HEK293 (cell line): ENCODE measurements around the gene ZBTB22.

Experiments
- KLF16 ChIP-seq: fragments of 450-650 bp; formaldehyde crosslinking; IDR thresholded peaks from 2 replicates; pipeline ENCODE4 v1.5.1; 2017; ENCODE audit warnings: missing biosample characterization, missing genetic modification characterization
- MZF1 ChIP-seq: fragments of 450-650 bp; formaldehyde crosslinking; IDR thresholded peaks from 2 replicates; pipeline ENCODE4 v1.5.1; 2017; ENCODE audit warnings: missing biosample characterization, missing genetic modification characterization, borderline replicate concordance
- PRDM1 ChIP-seq: fragments of 450-650 bp; formaldehyde crosslinking; IDR thresholded peaks from 2 replicates; pipeline ENCODE4; 2016; ENCODE audit warnings: missing biosample characterization, missing genetic modification characterization
- SCRT2 ChIP-seq: fragments of 450-650 bp; formaldehyde crosslinking; IDR thresholded peaks from 2 replicates; pipeline ENCODE4 v1.5.1; 2016; ENCODE audit warnings: missing biosample characterization, missing genetic modification characterization
- YY1 ChIP-seq: fragments of 450-650 bp; formaldehyde crosslinking; IDR thresholded peaks from 2 replicates; pipeline ENCODE4 v1.5.1; 2018; ENCODE audit warnings: missing biosample characterization, missing genetic modification characterization
- ZIC2 ChIP-seq: fragments of 450-650 bp; formaldehyde crosslinking; IDR thresholded peaks from 2 replicates; pipeline ENCODE4 v1.5.1; 2016; ENCODE audit warnings: missing biosample characterization, missing genetic modification characterization
- ZNF132 ChIP-seq: fragments of 450-650 bp; formaldehyde crosslinking; IDR thresholded peaks from 2 replicates; pipeline ENCODE4 v1.5.1; 2017; ENCODE audit warnings: missing biosample characterization, missing genetic modification characterization, borderline replicate concordance
- ZNF133 ChIP-seq: fragments of 450-650 bp; formaldehyde crosslinking; IDR thresholded peaks from 2 replicates; pipeline ENCODE4 v1.5.1; 2016; ENCODE audit warnings: missing biosample characterization, missing genetic modification characterization
- ZNF16 ChIP-seq: fragments of 450-650 bp; formaldehyde crosslinking; IDR thresholded peaks from 2 replicates; pipeline ENCODE4 v1.5.1; 2016; ENCODE audit warnings: low read depth, missing biosample characterization, missing genetic modification characterization
- ZNF184 ChIP-seq: fragments of 450-650 bp; IDR thresholded peaks from 2 replicates; pipeline ENCODE4 v1.5.1; 2018; ENCODE audit warnings: missing biosample characterization, mild to moderate bottlenecking, missing genetic modification characterization
- ZNF214 ChIP-seq: fragments of 450-650 bp; formaldehyde crosslinking; IDR thresholded peaks from 2 replicates; pipeline ENCODE4 v1.5.1; 2017; ENCODE audit warnings: missing biosample characterization, mild to moderate bottlenecking, missing genetic modification characterization, borderline replicate concordance
- ZNF341 ChIP-seq: fragments of 450-650 bp; formaldehyde crosslinking; IDR thresholded peaks from 2 replicates; pipeline ENCODE4; 2016; ENCODE audit warnings: low read depth, missing biosample characterization, missing genetic modification characterization
- ZNF521 ChIP-seq: fragments of 450-650 bp; formaldehyde crosslinking; IDR thresholded peaks from 2 replicates; pipeline ENCODE4 v1.5.1; 2017; ENCODE audit warnings: missing biosample characterization, mild to moderate bottlenecking, missing genetic modification characterization
- ZNF621 ChIP-seq: fragments of 450-650 bp; formaldehyde crosslinking; IDR thresholded peaks from 2 replicates; pipeline ENCODE4 v1.5.1; 2017; ENCODE audit warnings: missing biosample characterization, missing genetic modification characterization
- ZNF626 ChIP-seq: fragments of 450-650 bp; sonication (Bioruptor Pico); formaldehyde crosslinking; IDR thresholded peaks from 2 replicates; pipeline ENCODE4 v1.5.1; 2018; ENCODE audit warnings: missing biosample characterization, missing genetic modification characterization, inconsistent platforms
- ZNF76 ChIP-seq: fragments of 450-650 bp; formaldehyde crosslinking; IDR thresholded peaks from 2 replicates; pipeline ENCODE4; 2016; ENCODE audit warnings: low read depth, missing biosample characterization, missing genetic modification characterization, borderline replicate concordance
- ZNF791 ChIP-seq: fragments of 450-650 bp; formaldehyde crosslinking; IDR thresholded peaks from 2 replicates; pipeline ENCODE4 v1.5.1; 2016; ENCODE audit warnings: missing biosample characterization, missing genetic modification characterization
- TF ChIP-seq, protein P1 (sequence below): fragments of 450-650 bp; formaldehyde crosslinking; IDR thresholded peaks from 2 replicates; pipeline ENCODE4 v1.5.1; 2016; ENCODE audit warnings: missing biosample characterization, missing genetic modification characterization
- TF ChIP-seq, protein P2 (sequence below): IDR thresholded peaks from 2 replicates; pipeline ENCODE4 v1.6.1; 2011; ENCODE audit warnings: mild to moderate bottlenecking, low read depth, low read length, borderline replicate concordance
- TF ChIP-seq, protein P3 (sequence below): fragments of 450-650 bp; formaldehyde crosslinking; IDR thresholded peaks from 2 replicates; pipeline ENCODE4 v1.5.1; 2016; ENCODE audit warnings: missing biosample characterization, missing genetic modification characterization
- TF ChIP-seq, protein P4 (sequence below): fragments of 450-650 bp; formaldehyde crosslinking; IDR thresholded peaks from 2 replicates; pipeline ENCODE4 v1.5.1; 2017; ENCODE audit warnings: missing biosample characterization, missing genetic modification characterization
- TF ChIP-seq, protein P5 (sequence below): fragments of 450-650 bp; formaldehyde crosslinking; IDR thresholded peaks from 2 replicates; pipeline ENCODE4 v1.5.1; 2016; ENCODE audit warnings: missing biosample characterization, missing genetic modification characterization

ZBTB22 gene

DNA sequence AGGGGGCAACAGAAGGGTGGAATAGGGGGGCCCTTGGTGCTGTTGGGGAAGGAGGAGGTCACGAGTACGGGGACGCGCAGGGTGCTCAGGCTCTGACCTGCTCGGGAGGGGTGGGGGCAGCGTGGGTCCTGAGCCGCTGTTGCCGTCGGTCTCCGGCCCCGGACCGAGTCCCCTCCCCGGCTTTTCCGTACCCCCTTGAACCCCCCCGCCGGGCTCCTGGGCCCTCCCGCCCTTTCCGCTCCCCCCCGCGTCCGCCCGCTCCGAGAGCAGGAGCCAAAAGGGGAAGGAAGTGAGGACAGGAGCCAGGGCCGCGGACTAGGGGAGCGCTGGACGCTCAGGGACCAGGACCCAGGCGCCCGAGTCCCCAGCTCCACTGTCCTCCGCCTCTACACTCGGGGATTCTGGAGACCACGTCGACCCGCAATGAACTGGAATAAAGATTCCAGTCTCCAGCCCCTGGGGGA, 18.7 kb downstream of the ZBTB22 start, which contains the start of gene RGL2 (continued):
- TF ChIP-seq ZNF341 (tag by site-specific recombination): peak; percentile 96
- TF ChIP-seq, protein P1, sequence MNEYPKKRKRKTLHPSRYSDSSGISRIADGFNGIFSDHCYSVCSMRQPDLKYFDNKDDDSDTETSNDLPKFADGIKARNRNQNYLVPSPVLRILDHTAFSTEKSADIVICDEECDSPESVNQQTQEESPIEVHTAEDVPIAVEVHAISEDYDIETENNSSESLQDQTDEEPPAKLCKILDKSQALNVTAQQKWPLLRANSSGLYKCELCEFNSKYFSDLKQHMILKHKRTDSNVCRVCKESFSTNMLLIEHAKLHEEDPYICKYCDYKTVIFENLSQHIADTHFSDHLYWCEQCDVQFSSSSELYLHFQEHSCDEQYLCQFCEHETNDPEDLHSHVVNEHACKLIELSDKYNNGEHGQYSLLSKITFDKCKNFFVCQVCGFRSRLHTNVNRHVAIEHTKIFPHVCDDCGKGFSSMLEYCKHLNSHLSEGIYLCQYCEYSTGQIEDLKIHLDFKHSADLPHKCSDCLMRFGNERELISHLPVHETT (tag by site-specific recombination): no peak
- TF ChIP-seq MZF1: no peak
- no peak for TF ChIP-seq ZIC2 (tag by site-specific recombination)
- TF ChIP-seq YY1 (tag by site-specific recombination): no peak
- TF ChIP-seq PRDM1 (tag by site-specific recombination): no peak
- no peak; the same call in 1 of the 2 replicates for TF ChIP-seq ZNF76 (tag by site-specific recombination)
- TF ChIP-seq ZNF521 (tag by site-specific recombination): no peak
- TF ChIP-seq ZNF16 (tag by site-specific recombination): no peak
- TF ChIP-seq KLF16 (tag by site-specific recombination): no peak
- no peak for TF ChIP-seq ZNF133 (tag by site-specific recombination)
- TF ChIP-seq ZNF791 (tag by site-specific recombination): no peak
- TF ChIP-seq, protein P2, sequence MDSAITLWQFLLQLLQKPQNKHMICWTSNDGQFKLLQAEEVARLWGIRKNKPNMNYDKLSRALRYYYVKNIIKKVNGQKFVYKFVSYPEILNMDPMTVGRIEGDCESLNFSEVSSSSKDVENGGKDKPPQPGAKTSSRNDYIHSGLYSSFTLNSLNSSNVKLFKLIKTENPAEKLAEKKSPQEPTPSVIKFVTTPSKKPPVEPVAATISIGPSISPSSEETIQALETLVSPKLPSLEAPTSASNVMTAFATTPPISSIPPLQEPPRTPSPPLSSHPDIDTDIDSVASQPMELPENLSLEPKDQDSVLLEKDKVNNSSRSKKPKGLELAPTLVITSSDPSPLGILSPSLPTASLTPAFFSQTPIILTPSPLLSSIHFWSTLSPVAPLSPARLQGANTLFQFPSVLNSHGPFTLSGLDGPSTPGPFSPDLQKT: no peak
- TF ChIP-seq, protein P3, sequence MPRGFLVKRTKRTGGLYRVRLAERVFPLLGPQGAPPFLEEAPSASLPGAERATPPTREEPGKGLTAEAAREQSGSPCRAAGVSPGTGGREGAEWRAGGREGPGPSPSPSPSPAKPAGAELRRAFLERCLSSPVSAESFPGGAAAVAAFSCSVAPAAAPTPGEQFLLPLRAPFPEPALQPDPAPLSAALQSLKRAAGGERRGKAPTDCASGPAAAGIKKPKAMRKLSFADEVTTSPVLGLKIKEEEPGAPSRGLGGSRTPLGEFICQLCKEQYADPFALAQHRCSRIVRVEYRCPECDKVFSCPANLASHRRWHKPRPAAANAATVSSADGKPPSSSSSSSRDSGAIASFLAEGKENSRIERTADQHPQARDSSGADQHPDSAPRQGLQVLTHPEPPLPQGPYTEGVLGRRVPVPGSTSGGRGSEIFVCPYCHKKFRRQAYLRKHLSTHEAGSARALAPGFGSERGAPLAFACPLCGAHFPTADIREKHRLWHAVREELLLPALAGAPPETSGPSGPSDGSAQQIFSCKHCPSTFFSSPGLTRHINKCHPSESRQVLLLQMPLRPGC (tag by site-specific recombination): no peak; the same call in 1 of the 2 replicates
- no peak for TF ChIP-seq ZNF132 (tag by site-specific recombination)
- TF ChIP-seq, protein P4, sequence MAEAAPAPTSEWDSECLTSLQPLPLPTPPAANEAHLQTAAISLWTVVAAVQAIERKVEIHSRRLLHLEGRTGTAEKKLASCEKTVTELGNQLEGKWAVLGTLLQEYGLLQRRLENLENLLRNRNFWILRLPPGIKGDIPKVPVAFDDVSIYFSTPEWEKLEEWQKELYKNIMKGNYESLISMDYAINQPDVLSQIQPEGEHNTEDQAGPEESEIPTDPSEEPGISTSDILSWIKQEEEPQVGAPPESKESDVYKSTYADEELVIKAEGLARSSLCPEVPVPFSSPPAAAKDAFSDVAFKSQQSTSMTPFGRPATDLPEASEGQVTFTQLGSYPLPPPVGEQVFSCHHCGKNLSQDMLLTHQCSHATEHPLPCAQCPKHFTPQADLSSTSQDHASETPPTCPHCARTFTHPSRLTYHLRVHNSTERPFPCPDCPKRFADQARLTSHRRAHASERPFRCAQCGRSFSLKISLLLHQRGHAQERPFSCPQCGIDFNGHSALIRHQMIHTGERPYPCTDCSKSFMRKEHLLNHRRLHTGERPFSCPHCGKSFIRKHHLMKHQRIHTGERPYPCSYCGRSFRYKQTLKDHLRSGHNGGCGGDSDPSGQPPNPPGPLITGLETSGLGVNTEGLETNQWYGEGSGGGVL (tag by site-specific recombination): peak; percentile 65; the same call in 1 of the 2 replicates
- TF ChIP-seq ZNF626 (tag by site-specific recombination): no peak
- TF ChIP-seq ZNF214 (tag by site-specific recombination): no peak
- TF ChIP-seq, protein P5, sequence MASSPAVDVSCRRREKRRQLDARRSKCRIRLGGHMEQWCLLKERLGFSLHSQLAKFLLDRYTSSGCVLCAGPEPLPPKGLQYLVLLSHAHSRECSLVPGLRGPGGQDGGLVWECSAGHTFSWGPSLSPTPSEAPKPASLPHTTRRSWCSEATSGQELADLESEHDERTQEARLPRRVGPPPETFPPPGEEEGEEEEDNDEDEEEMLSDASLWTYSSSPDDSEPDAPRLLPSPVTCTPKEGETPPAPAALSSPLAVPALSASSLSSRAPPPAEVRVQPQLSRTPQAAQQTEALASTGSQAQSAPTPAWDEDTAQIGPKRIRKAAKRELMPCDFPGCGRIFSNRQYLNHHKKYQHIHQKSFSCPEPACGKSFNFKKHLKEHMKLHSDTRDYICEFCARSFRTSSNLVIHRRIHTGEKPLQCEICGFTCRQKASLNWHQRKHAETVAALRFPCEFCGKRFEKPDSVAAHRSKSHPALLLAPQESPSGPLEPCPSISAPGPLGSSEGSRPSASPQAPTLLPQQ: no peak
- no peak for TF ChIP-seq ZNF621
- TF ChIP-seq SCRT2 (tag by site-specific recombination): no peak
- TF ChIP-seq ZNF184: no peak
